Activated CD8-positive, alpha-beta T cell treated with anti-CD3 and anti-CD28 coated beads for 36 hours (primary cell): ENCODE results near the gene NECTIN1. TPM values are rescaled to one million over a fixed set of nuclear protein-coding genes. Genes with fewer than 3 reads are reported as not detected.
A peak's percentile ranks its signal among the peaks of the same experiment; 100 is the strongest.

Experiments used
- ATAC-seq: fragments of 200-7000 bp; cut with Tn5 transposase; one replicate; pipeline ENCODE4 v1.10.0; 2021; ENCODE audit warnings: mild to moderate bottlenecking, moderate library complexity
- CTCF ChIA-PET: fragments of 350-600 bp; sonication (Branson Sonifier 250); formaldehyde crosslinking; loops from one replicate; lab custom pipeline; 2021; ENCODE audit warnings: antibody characterized with exemption; lab: Charles Lee
- POLR2A ChIA-PET: fragments of 350-600 bp; sonication (Branson Sonifier 250); formaldehyde crosslinking; loops from one replicate; lab custom pipeline; 2021; ENCODE audit warnings: antibody characterized with exemption; lab: Charles Lee
- DNase-seq: peaks from one replicate; pipeline ENCODE4 v3.0.0-alpha.2; 2020
- H3K27ac Mint-ChIP-seq: one replicate; pipeline ENCODE4 v1.8.0; 2021; ENCODE audit warnings: mild to moderate bottlenecking, mixed read lengths
- H3K27me3 Mint-ChIP-seq: one replicate; pipeline ENCODE4 v1.8.0; 2021; ENCODE audit warnings: mixed read lengths
- H3K36me3 Mint-ChIP-seq: one replicate; pipeline ENCODE4 v1.8.0; 2021; ENCODE audit warnings: low read depth, mixed read lengths
- H3K4me1 Mint-ChIP-seq: one replicate; pipeline ENCODE4 v1.8.0; 2021; ENCODE audit warnings: low read depth, mixed read lengths
- H3K4me3 Mint-ChIP-seq: one replicate; pipeline ENCODE4 v1.8.0; 2021; ENCODE audit warnings: mild to moderate bottlenecking, moderate library complexity, mixed read lengths
- H3K9me3 Mint-ChIP-seq: one replicate; pipeline ENCODE4 v1.8.0; 2021; ENCODE audit warnings: mixed read lengths
- CTCF ChIP-seq: fragments of 200-600 bp; IDR thresholded peaks from one replicate; pipeline ENCODE4 v1.8.0; 2022; ENCODE audit warnings: antibody characterized with exemption, mild to moderate bottlenecking
- intact Hi-C: fragments of 100-400 bp; cut with micrococcal nuclease; formaldehyde crosslinking; loops from one replicate; pipeline ENCODE4 v1.10.0; 2022
- total RNA-seq, 2 experiments: library from RNA; stranded (reverse); gene quantifications; one replicate each; pipeline ENCODE4 v1.2.3, GENCODE V29; 2021

Gene NECTIN1
- total RNA-seq = 1 to 10 TPM; 2.6 to 3.8 TPM

- CTCF ChIA-PET = interaction anchor here (0.6 to 1.9 kb wide), 47 partner anchors 8 to 571 kb away, joined by 3 to 38 read pairs (median 4); no protein-coding TSS in a partner anchor
These were observed at the start of gene NECTIN1 for GRCh38 chr11:119728651-119729580. TSS of gene NECTIN1 (minus strand) at chr11:119729200. CDS start at chr11:119728553, 647 bp downstream.

GRCh38 chr11:119778391-119779194 is 49.6 kb upstream of the NECTIN1 start:
- TF ChIP-seq CTCF = no peak
- Mint-ChIP-seq H3K27ac (no peak overlapping the region), H3K27me3 (peaks cover 11% of the 10 kb centered on the region), H3K4me3 (no peak overlapping the region), H3K4me1 (no peaks in the 10 kb centered on the region), H3K9me3 (no peaks in the 10 kb centered on the region), H3K36me3 (no peaks in the 10 kb centered on the region)
- CTCF ChIA-PET = no interaction called here
- ATAC-seq (no peak), DNase-seq (no peak)
- POLR2A ChIA-PET = no interaction called here
- intact Hi-C loops = no loop called here

More at GRCh38 chr11:119728651-119729580, at the start of gene NECTIN1:
- DNase-seq (peak; percentile 87), ATAC-seq (peak; percentile 93)
- Mint-ChIP-seq H3K4me3 (peak within 1 kb of the TSS; percentile 69), H3K27me3 (peaks cover 21% of the 10 kb centered on the region), H3K9me3 (no peaks in the 10 kb centered on the region), H3K36me3 (no peaks in the 10 kb centered on the region), H3K27ac (no peak within 1 kb of the TSS), H3K4me1 (peaks cover 8% of the 10 kb centered on the region)
- POLR2A ChIA-PET = interaction anchor here (0.7 to 1.4 kb wide), 4 partner anchors 11 to 55 kb away, joined by 3 to 4 read pairs (median 3); no protein-coding TSS in a partner anchor
- intact Hi-C loops = loop anchor here (5.0 kb wide), 1 partner anchor 42 kb away; no protein-coding TSS in a partner anchor
- TF ChIP-seq CTCF = peak; percentile 98

- Mint-ChIP-seq H3K4me1 (no peaks in the 10 kb centered on the region), H3K36me3 (no peaks in the 10 kb centered on the region), H3K27ac (no peak overlapping the region), H3K4me3 (no peak overlapping the region), H3K9me3 (no peaks in the 10 kb centered on the region), H3K27me3 (peaks cover 11% of the 10 kb centered on the region)
- intact Hi-C loops = no loop called here
- TF ChIP-seq CTCF = no peak
- DNase-seq (no peak), ATAC-seq (no peak)
- ChIA-PET CTCF (no interaction called here), POLR2A (no interaction called here)
These were observed 48.9 kb upstream of the NECTIN1 start for GRCh38 chr11:119777940-119778339.

GRCh38 chr11:119776651-119777050 is 47.7 kb upstream of the NECTIN1 start:
- ChIA-PET POLR2A (no interaction called here), CTCF (no interaction called here)
- Mint-ChIP-seq H3K4me3 (no peak overlapping the region), H3K36me3 (no peaks in the 10 kb centered on the region), H3K27me3 (peaks cover 7% of the 10 kb centered on the region), H3K9me3 (no peaks in the 10 kb centered on the region), H3K27ac (no peak overlapping the region), H3K4me1 (no peaks in the 10 kb centered on the region)
- TF ChIP-seq CTCF = no peak
- ATAC-seq (no peak), DNase-seq (no peak)
- intact Hi-C loops = no loop called here
